Ishikawa (cell line): ENCODE measurements around the gene SPHK2.
A peak's percentile ranks its signal among the peaks of the same experiment; 100 is the strongest.

Experiments
- CEBPB ChIP-seq: IDR thresholded peaks from 2 replicates; pipeline ENCODE4 v1.6.1; 2012
- CREB1 ChIP-seq: IDR thresholded peaks from 2 replicates; pipeline ENCODE4 v1.6.1; 2012; ENCODE audit warnings: low read depth
- EGR1 ChIP-seq: IDR thresholded peaks from 2 replicates; pipeline ENCODE4 v1.6.1; 2012
- EP300 ChIP-seq: IDR thresholded peaks from 2 replicates; pipeline ENCODE4 v1.6.1; 2012; ENCODE audit warnings: borderline replicate concordance
- FOXM1 ChIP-seq: IDR thresholded peaks from 2 replicates; pipeline ENCODE4 v1.6.1; 2012; ENCODE audit warnings: low read depth, borderline replicate concordance
- NFIC ChIP-seq: IDR thresholded peaks from 2 replicates; pipeline ENCODE4 v1.6.1; 2012
- RAD21 ChIP-seq: IDR thresholded peaks from 2 replicates; pipeline ENCODE4 v1.6.1; 2012; ENCODE audit warnings: low read depth
- TAF1 ChIP-seq: IDR thresholded peaks from 2 replicates; pipeline ENCODE4 v1.6.1; 2012; ENCODE audit warnings: low read depth, mild to moderate bottlenecking
- TCF12 ChIP-seq: IDR thresholded peaks from 2 replicates; pipeline ENCODE4 v1.6.1; 2012; ENCODE audit warnings: low read depth
- TEAD4 ChIP-seq: IDR thresholded peaks from 2 replicates; pipeline ENCODE4 v1.6.1; 2012
- YY1 ChIP-seq: IDR thresholded peaks from 2 replicates; pipeline ENCODE4 v1.6.1; 2012; ENCODE audit warnings: low read depth
- ZBTB7A ChIP-seq: IDR thresholded peaks from 2 replicates; pipeline ENCODE4 v1.6.1; 2012; ENCODE audit warnings: low read depth
- TF ChIP-seq, protein P1 (sequence below): IDR thresholded peaks from 2 replicates; pipeline ENCODE4 v1.6.1; 2012; ENCODE audit warnings: low read depth, mild to moderate bottlenecking
- TF ChIP-seq, protein P2 (sequence below): IDR thresholded peaks from 2 replicates; pipeline ENCODE4 v1.6.1; 2012
- TF ChIP-seq, protein P3 (sequence below): IDR thresholded peaks from 2 replicates; pipeline ENCODE4 v1.6.1; 2012

The SPHK2 gene

DNA sequence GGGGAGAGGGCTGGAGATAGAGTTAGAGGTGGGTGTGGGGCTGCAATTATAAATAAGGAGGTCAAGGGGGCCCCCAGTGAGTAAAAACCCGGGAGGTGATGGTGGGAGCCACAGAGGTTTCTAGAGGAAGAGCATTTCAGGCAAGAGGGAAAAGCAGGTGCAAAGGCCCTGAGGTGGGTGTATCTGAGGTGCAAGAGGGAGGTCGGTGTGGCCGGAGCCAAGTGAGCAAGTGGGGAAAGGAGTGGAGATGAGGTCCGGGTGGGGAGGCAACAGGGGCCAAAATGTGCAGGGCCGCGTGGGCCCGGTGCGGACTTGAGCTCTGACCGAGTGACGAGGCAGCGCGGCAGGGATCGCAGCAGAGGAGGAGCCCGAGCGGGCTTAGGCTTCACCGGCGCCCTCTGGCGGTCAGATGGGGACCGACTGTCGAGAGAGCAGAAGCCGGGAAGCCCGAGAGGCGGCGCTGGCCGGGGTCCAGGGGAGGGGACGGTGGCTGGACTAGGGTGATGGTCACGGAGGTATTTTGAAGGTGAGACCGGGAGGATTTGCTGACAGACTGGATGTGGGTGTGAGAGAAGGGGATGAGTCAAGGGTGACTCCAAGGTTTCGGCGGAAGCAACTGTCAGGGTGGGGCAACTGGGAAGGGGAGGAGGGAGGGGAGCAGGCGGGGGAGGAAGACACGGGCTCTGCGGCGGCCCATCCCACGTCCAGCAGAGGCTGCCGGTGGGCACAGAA lies 30.5 kb upstream of the SPHK2 start:
- TF ChIP-seq RAD21 (peak; percentile 63), FOXM1 (no peak), TEAD4 (no peak), EGR1 (no peak), NFIC (peak; percentile 68)
- TF ChIP-seq, protein P1, sequence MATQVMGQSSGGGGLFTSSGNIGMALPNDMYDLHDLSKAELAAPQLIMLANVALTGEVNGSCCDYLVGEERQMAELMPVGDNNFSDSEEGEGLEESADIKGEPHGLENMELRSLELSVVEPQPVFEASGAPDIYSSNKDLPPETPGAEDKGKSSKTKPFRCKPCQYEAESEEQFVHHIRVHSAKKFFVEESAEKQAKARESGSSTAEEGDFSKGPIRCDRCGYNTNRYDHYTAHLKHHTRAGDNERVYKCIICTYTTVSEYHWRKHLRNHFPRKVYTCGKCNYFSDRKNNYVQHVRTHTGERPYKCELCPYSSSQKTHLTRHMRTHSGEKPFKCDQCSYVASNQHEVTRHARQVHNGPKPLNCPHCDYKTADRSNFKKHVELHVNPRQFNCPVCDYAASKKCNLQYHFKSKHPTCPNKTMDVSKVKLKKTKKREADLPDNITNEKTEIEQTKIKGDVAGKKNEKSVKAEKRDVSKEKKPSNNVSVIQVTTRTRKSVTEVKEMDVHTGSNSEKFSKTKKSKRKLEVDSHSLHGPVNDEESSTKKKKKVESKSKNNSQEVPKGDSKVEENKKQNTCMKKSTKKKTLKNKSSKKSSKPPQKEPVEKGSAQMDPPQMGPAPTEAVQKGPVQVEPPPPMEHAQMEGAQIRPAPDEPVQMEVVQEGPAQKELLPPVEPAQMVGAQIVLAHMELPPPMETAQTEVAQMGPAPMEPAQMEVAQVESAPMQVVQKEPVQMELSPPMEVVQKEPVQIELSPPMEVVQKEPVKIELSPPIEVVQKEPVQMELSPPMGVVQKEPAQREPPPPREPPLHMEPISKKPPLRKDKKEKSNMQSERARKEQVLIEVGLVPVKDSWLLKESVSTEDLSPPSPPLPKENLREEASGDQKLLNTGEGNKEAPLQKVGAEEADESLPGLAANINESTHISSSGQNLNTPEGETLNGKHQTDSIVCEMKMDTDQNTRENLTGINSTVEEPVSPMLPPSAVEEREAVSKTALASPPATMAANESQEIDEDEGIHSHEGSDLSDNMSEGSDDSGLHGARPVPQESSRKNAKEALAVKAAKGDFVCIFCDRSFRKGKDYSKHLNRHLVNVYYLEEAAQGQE: no peak
- TF ChIP-seq, protein P2, sequence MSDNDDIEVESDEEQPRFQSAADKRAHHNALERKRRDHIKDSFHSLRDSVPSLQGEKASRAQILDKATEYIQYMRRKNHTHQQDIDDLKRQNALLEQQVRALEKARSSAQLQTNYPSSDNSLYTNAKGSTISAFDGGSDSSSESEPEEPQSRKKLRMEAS: peak; percentile 55; the same call in 1 of the 2 replicates
- TF ChIP-seq, protein P3, sequence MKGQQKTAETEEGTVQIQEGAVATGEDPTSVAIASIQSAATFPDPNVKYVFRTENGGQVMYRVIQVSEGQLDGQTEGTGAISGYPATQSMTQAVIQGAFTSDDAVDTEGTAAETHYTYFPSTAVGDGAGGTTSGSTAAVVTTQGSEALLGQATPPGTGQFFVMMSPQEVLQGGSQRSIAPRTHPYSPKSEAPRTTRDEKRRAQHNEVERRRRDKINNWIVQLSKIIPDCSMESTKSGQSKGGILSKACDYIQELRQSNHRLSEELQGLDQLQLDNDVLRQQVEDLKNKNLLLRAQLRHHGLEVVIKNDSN: no peak

DNA sequence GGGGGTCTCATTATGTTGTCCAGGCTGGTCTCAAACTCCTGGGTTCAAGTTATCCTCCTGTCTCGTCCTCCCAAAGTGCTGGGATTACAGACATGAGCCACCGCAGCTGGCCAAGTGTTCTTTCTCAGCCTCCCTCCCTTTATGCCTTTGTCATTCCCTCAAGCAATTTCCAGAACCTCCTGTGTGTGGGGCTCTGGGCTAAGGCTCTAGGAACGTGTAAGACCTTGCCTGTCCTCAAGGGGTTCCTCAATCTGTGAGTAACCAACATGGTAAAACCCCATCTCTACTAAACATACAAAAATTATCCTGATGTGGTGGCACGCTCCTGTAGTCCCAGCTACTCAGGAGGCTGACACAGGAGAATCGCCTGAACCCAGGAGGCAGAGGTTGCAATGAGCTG lies 28.3 kb upstream of the SPHK2 start:
- TF ChIP-seq CREB1 (no peak), YY1 (no peak), TEAD4 (no peak), FOXM1 (no peak), TCF12 (no peak), EP300 (no peak), EGR1 (no peak), NFIC (no peak), RAD21 (no peak), TAF1 (no peak), CEBPB (no peak), ZBTB7A (no peak)
- TF ChIP-seq, protein P1: no peak
- TF ChIP-seq, protein P3: no peak
- TF ChIP-seq, protein P2: no peak

DNA sequence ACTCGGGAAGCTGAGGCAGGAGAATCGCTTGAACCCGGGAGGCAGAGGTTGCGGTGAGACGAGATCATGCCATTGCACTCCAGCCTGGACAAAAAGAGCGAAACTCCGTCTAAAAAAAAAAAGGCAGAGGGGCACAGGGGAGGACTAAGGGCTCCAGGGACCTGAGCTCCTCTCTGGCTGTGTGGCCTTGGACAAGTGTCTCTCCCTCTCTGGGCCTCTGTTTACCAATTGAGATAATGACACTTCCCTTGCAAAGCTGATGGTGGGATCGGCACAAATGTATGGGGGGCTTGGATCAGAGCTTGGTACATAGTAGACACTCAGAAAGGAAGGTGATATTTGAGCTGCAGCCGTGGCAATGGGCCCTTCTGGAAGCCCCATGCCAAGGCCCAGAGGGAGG lies 24.1 kb upstream of the SPHK2 start:
- TF ChIP-seq CREB1 (no peak), TCF12 (no peak), EP300 (no peak), TAF1 (no peak), TEAD4 (no peak), CEBPB (no peak), ZBTB7A (no peak), NFIC (no peak), YY1 (no peak), FOXM1 (no peak), EGR1 (no peak)
- TF ChIP-seq, protein P2: no peak
- TF ChIP-seq, protein P3: no peak
- TF ChIP-seq, protein P1: no peak

DNA sequence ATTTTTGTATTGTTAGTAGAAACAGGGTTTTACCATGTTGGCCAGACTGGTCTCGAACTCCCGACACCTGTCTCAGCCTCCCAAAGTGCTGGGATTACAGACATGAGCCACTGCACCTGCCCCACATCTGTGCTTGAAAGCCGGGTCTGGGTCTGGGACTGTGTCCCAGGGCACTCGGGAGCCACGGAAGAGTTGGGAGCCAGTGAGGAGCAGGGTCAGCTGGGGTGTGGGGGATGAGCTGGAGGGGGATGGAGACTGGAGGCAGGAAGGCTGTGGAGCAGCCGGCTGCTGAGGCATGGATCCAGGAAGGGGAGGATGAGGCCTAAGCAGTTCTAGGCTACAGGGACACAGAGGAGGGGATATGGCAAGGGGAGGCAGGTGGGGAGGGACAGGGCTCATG lies 23.5 kb upstream of the SPHK2 start:
- no peak for TF ChIP-seq ZBTB7A
